ENCODE measurements around the gene TMCC2. TPM values are rescaled to one million over a fixed set of nuclear protein-coding genes. Genes with fewer than 3 reads are reported as not detected.

Gene TMCC2
- polyA plus RNA-seq, 2 donors = 0.58 to 0.59 TPM

DNA sequence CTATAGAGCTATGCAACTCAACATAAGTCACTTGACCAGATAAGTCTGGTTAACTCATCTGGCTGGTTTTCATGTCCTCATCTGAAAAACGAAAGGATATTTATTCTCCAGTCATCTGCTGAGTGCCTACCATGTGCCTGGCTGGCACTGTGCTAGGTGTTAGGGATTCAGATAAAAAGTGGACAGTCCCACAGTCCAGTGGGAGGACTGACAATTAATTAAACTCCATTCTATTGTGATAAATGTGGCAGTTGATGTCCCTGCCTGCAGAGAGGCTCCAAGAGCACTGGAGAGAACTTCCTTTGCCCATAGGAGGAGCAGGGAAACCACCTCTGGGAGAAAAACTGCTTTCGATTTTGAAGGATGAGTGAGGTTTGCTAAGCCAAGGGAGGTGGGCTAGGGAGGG is 88.4 kb downstream of the TMCC2 start:
- H3K36me3 ChIP-seq (ENCODE audit: control insufficient read depth in 2 of 2, insufficient read depth in 2 of 2, low read length in 1 of 2) = peaks cover 0 to 4% of the 10 kb centered on the region in 2 donors
- H3K4me3 ChIP-seq (ENCODE audit: low read depth in 1 of 2, low read length in 2 of 2) = no peak overlapping the region
- 25 to 27% methylated on average over 2 of the region's 2 CpGs for WGBS, 2 donors
- peak overlapping the region; percentile 47 to 61 for H3K27ac ChIP-seq (ENCODE audit: low read depth in 2 of 2, low read length in 1 of 2)
- no peaks in the 10 kb centered on the region for H3K27me3 ChIP-seq (ENCODE audit: control insufficient read depth in 1 of 2, insufficient read depth in 2 of 2, low read length in 2 of 2)
- peaks cover 10 to 32% of the 10 kb centered on the region in 2 donors for H3K4me1 ChIP-seq (ENCODE audit: control insufficient read depth in 2 of 2, insufficient read depth in 2 of 2, low read length in 1 of 2)
- no peaks in the 10 kb centered on the region for H3K9me3 ChIP-seq (ENCODE audit: control insufficient read depth in 2 of 2, insufficient read depth in 1 of 2, low read depth in 1 of 2, low read length in 1 of 2)

DNA sequence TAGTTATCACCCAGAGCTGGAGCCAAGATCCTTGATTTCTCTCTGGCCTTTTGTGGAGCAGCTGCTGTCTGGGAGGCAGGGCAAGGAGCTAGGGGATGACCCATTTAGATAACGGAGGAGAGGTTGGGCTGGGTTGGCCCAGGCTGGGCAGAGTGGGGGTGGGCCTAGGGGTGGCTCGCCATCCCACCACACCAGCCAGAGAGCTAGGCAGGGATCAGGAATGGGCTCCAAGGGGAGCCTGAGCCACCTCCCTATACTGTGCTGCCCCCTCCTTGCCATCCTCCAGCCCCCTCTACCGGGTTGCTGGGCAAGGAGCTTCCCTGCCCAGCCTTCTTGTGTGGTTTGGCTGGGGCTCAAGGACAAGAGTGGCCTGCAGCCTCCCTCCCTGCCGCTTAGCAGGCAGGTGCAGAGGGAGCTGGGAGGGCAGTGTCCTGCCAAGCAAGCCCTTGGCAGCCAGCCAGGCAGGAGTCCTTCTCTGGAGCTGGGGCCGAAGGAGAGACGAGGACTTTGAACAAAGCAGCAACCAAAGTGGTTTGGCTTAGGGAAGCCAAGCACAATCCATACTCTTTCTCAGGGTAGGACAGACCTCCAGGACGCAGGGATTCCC is 89.7 kb downstream of the TMCC2 start:
- Histone ChIP-seq H3K27me3 (ENCODE audit: control insufficient read depth in 1 of 2, insufficient read depth in 2 of 2, low read length in 2 of 2) (no peaks in the 10 kb centered on the region), H3K4me3 (ENCODE audit: low read depth in 1 of 2, low read length in 2 of 2) (peak overlapping the region; percentile 4 to 53), H3K4me1 (ENCODE audit: control insufficient read depth in 2 of 2, insufficient read depth in 2 of 2, low read length in 1 of 2) (peaks cover 10 to 32% of the 10 kb centered on the region in 2 donors), H3K36me3 (ENCODE audit: control insufficient read depth in 2 of 2, insufficient read depth in 2 of 2, low read length in 1 of 2) (peaks cover 0 to 2% of the 10 kb centered on the region in 2 donors), H3K27ac (ENCODE audit: low read depth in 2 of 2, low read length in 1 of 2) (peak overlapping the region; percentile 91 to 95), H3K9me3 (ENCODE audit: control insufficient read depth in 2 of 2, insufficient read depth in 1 of 2, low read depth in 1 of 2, low read length in 1 of 2) (no peaks in the 10 kb centered on the region)
- WGBS, 2 donors = 28 to 29% methylated on average over 7 of the region's 7 CpGs

DNA sequence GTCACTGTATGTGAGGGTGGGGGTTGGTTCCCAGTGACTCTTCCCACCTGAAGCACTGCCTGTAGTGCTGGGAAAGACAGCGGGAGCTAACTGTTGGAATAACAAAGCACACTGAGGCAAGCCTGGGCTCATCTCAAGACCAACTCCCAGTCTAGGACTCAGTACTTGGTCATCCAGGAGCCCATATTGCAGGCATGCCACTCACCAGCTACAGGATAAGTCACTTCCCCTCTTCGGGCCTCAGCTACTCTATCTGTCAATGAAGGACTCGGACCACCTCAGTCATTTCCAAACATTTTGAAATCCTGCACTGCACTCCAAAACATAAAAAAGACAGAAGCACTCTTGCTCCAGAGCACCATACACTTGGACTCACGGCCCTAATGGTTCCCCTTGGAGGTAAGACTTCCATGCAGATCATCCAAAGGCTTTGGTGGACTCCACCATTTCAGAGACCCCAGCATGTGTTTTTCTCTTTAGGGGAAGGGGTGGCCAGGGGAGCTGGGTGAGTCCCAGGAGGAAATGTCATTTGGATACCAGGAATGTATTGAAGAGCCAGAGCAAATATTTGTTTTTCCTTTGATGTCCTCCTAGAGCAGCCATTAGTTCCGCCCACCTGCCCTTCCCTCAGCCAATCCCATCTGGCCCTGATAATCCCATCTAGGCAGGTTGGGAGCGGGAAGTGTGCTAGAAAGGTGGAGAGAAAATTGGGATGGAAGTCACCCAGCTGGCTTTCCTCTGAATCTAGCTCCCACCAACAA is 90.7 kb downstream of the TMCC2 start:
- WGBS, 2 donors = 53 to 62% methylated on average over 6 of the region's 6 CpGs
- Histone ChIP-seq H3K9me3 (ENCODE audit: control insufficient read depth in 2 of 2, insufficient read depth in 1 of 2, low read depth in 1 of 2, low read length in 1 of 2) (no peaks in the 10 kb centered on the region), H3K4me3 (ENCODE audit: low read depth in 1 of 2, low read length in 2 of 2) (peak overlapping the region; percentile 53 to 75), H3K36me3 (ENCODE audit: control insufficient read depth in 2 of 2, insufficient read depth in 2 of 2, low read length in 1 of 2) (peaks cover 0 to 2% of the 10 kb centered on the region in 2 donors), H3K27me3 (ENCODE audit: control insufficient read depth in 1 of 2, insufficient read depth in 2 of 2, low read length in 2 of 2) (no peaks in the 10 kb centered on the region), H3K4me1 (ENCODE audit: control insufficient read depth in 2 of 2, insufficient read depth in 2 of 2, low read length in 1 of 2) (peaks cover 7 to 29% of the 10 kb centered on the region in 2 donors), H3K27ac (ENCODE audit: low read depth in 2 of 2, low read length in 1 of 2) (peak overlapping the region; percentile 91 to 95)

DNA sequence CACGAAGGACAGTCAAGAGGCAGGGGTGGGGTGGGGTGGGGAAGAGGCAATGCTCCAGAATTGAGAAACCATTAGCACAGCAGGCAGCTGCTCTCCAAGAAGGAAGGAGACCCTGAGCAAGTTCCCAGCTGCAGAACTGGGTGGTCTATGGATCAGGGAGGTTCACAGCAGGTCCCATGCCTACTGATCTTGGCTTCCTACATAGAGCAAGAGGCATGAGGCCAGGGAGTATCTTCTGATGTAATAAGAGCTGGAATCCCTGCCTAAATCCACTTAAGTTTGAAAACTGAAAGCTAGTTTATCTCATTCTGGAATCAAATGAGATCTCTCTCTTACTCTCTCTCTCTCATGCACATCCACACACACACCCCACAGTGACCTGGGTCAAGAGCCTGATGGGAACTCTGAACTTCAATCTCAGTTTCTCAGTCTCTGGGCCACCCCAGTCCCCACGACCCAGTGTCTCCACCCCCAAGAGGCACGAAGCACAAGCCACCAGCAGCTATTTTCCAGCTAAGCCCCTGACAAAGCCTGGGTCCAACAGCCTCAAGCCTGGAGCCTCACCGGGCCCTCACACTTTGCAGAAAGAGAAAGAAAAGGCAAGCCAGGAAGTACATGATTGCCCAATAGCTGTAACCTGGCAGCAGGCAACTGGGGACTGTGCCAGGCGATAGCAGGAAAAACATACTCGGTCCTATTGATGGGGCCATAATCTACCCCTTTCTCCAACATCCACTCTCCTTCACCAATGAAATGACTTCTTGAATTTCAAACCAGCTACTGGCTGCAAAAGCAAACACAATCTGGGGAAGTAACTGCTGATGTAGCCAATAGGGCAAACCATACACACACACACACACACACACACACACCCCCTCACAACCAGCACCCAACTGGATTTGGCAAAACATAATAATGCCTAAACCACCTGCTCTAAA is 91.6 kb downstream of the TMCC2 start:
- H3K27me3 ChIP-seq (ENCODE audit: control insufficient read depth in 1 of 2, insufficient read depth in 2 of 2, low read length in 2 of 2) = no peaks in the 10 kb centered on the region
- WGBS, 2 donors = 18 to 20% methylated on average over 6 of the region's 6 CpGs
- H3K4me3 ChIP-seq (ENCODE audit: low read depth in 1 of 2, low read length in 2 of 2) = peak overlapping the region; percentile 53 to 75

GRCh38 chr1:205321162-205321958 is 93.6 kb downstream of the TMCC2 start, which contains the start of gene NUAK2:
Gene NUAK2 (minus strand): TSS chr1:205321745. CDS start chr1:205321628, 117 bp downstream.
- WGBS, 2 donors = 0 to 1% methylated on average over 70 to 75 of the region's 75 CpGs
- Histone ChIP-seq H3K4me1 (ENCODE audit: control insufficient read depth in 2 of 2, insufficient read depth in 2 of 2, low read length in 1 of 2) (peaks cover 4 to 21% of the 10 kb centered on the region in 2 donors), H3K4me3 (ENCODE audit: low read depth in 1 of 2, low read length in 2 of 2) (peak within 1 kb of the TSS; percentile 75 to 97)

More for the DNA sequence above, 91.6 kb downstream of the TMCC2 start:
- peak overlapping the region; percentile 91 to 95 for H3K27ac ChIP-seq (ENCODE audit: low read depth in 2 of 2, low read length in 1 of 2)
- H3K4me1 ChIP-seq (ENCODE audit: control insufficient read depth in 2 of 2, insufficient read depth in 2 of 2, low read length in 1 of 2) = peaks cover 4 to 24% of the 10 kb centered on the region in 2 donors
- H3K9me3 ChIP-seq (ENCODE audit: control insufficient read depth in 2 of 2, insufficient read depth in 1 of 2, low read depth in 1 of 2, low read length in 1 of 2) = no peaks in the 10 kb centered on the region
- H3K36me3 ChIP-seq (ENCODE audit: control insufficient read depth in 2 of 2, insufficient read depth in 2 of 2, low read length in 1 of 2) = no peaks in the 10 kb centered on the region

GRCh38 chr1:205321959-205322283 is 94.2 kb downstream of the TMCC2 start:
- Histone ChIP-seq H3K4me3 (ENCODE audit: low read depth in 1 of 2, low read length in 2 of 2) (peak overlapping the region; percentile 75 to 97), H3K4me1 (ENCODE audit: control insufficient read depth in 2 of 2, insufficient read depth in 2 of 2, low read length in 1 of 2) (peaks cover 4 to 15% of the 10 kb centered on the region in 2 donors), H3K27me3 (ENCODE audit: control insufficient read depth in 1 of 2, insufficient read depth in 2 of 2, low read length in 2 of 2) (no peaks in the 10 kb centered on the region), H3K27ac (ENCODE audit: low read depth in 2 of 2, low read length in 1 of 2) (no peak overlapping the region), H3K36me3 (ENCODE audit: control insufficient read depth in 2 of 2, insufficient read depth in 2 of 2, low read length in 1 of 2) (no peaks in the 10 kb centered on the region), H3K9me3 (ENCODE audit: control insufficient read depth in 2 of 2, insufficient read depth in 1 of 2, low read depth in 1 of 2, low read length in 1 of 2) (no peaks in the 10 kb centered on the region)
- 51 to 60% methylated on average over 5 of the region's 5 CpGs for whole genome bisulfite sequencing, 2 donors

More at GRCh38 chr1:205321162-205321958, 93.6 kb downstream of the TMCC2 start, which contains the start of gene NUAK2:
- Histone ChIP-seq H3K27ac (ENCODE audit: low read depth in 2 of 2, low read length in 1 of 2) (peak within 1 kb of the TSS; percentile 92), H3K27me3 (ENCODE audit: control insufficient read depth in 1 of 2, insufficient read depth in 2 of 2, low read length in 2 of 2) (no peaks in the 10 kb centered on the region), H3K9me3 (ENCODE audit: control insufficient read depth in 2 of 2, insufficient read depth in 1 of 2, low read depth in 1 of 2, low read length in 1 of 2) (no peaks in the 10 kb centered on the region), H3K36me3 (ENCODE audit: control insufficient read depth in 2 of 2, insufficient read depth in 2 of 2, low read length in 1 of 2) (no peaks in the 10 kb centered on the region)

Other genes with a start within 250 kb of the TMCC2 start
- under 1 TPM; 0.02 to 0.06 TPM for gene CNTN2, start 184.7 kb upstream of the TMCC2 start, polyA plus RNA-seq
- 1 to 10 TPM; 1.0 to 1.8 TPM for gene TMEM81, start 143.5 kb upstream of the TMCC2 start, polyA plus RNA-seq
- gene RBBP5, start 106.0 kb upstream of the TMCC2 start, polyA plus RNA-seq = 1 to 10 TPM; 3.0 to 4.0 TPM
- 1 to 10 TPM; 3.2 to 3.4 TPM for gene DSTYK, start 16.2 kb upstream of the TMCC2 start, polyA plus RNA-seq
- gene NUAK2, start 93.8 kb downstream of the TMCC2 start, polyA plus RNA-seq = 10 to 100 TPM; 14.7 to 28.3 TPM
- 1 to 10 TPM; 5.5 to 8.0 TPM for gene KLHDC8A, start 129.0 kb downstream of the TMCC2 start, polyA plus RNA-seq
- under 1 TPM; 0.78 to 0.81 TPM for gene LEMD1, start 194.1 kb downstream of the TMCC2 start, polyA plus RNA-seq
- gene BLACAT1, start 228.1 kb downstream of the TMCC2 start, polyA plus RNA-seq = under 1 TPM; 0.51 to 0.60 TPM